22Rv1 (cell line): ENCODE measurements around the gene PRRX1.

Source experiments
- CTCF ChIP-seq: fragments of 450-650 bp; IDR thresholded peaks from 2 replicates; pipeline ENCODE4 v1.5.1; 2017; ENCODE audit warnings: mild to moderate bottlenecking
- ZFX ChIP-seq: fragments of 450-650 bp; IDR thresholded peaks from 2 replicates; pipeline ENCODE4 v1.6.1; 2017; ENCODE audit warnings: antibody characterized with exemption, borderline replicate concordance

DNA sequence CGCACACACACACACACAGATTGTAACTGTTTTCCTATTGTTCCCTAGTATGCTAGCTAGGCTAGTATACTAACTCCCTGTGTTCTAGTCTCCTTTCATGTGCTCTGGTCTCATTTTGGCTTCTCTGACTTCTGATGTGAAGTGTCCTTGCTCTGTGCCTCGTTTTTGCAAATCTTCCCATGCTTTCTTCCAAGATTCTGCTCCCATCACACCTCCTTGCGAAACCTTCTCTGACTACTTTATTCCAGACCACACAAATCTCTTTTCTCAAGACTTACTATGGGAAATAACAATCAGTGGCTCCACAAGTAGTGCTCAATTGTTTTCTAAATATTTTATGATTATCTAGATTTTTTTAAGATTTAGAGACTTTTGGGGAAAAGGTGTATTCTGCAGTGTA is 10.3 kb downstream of the PRRX1 start:
- TF ChIP-seq CTCF = no peak
- no peak for TF ChIP-seq ZFX
